Measurements from ENCODE around the gene SFT2D1. TPM values are rescaled to one million over a fixed set of nuclear protein-coding genes. Genes with fewer than 3 reads are reported as not detected.

SFT2D1 gene
- total RNA-seq, 4 donors from 2014 or later = 21.4 to 32.2 (median 26.1) TPM

- 97 to 100% methylated on average over 1 to 4 of the region's 4 CpGs for WGBS, 2 donors (ENCODE audit: low coverage in 1 of 2)
- peaks cover 0 to 4% (median 0%) of the 10 kb centered on the region in 3 donors for H3K4me1 ChIP-seq
- TF ChIP-seq POLR2AphosphoS5 (IDR thresholded peaks at IDR 0.05) (no peak), CTCF (IDR thresholded peaks at IDR 0.05) (no peak), POLR2A (IDR thresholded peaks at IDR 0.05) (no peak), EP300 (IDR thresholded peaks at IDR 0.05) (no peak)
- H3K36me3 ChIP-seq = no peaks in the 10 kb centered on the region
- no peak overlapping the region for H3K4me3 ChIP-seq
- H3K27me3 ChIP-seq = peaks cover 4% of the 10 kb centered on the region
- H3K27ac ChIP-seq = no peak overlapping the region
- no peak for ATAC-seq
- H3K9me3 ChIP-seq = no peaks in the 10 kb centered on the region
Measured at GRCh38 chr6:166354965-166355364, 12.6 kb upstream of the SFT2D1 start.

- H3K4me3 ChIP-seq = no peak overlapping the region
- H3K9me3 ChIP-seq = no peaks in the 10 kb centered on the region
- TF ChIP-seq CTCF (IDR thresholded peaks at IDR 0.05) (no peak), POLR2AphosphoS5 (IDR thresholded peaks at IDR 0.05) (no peak), POLR2A (IDR thresholded peaks at IDR 0.05) (no peak), EP300 (IDR thresholded peaks at IDR 0.05) (no peak)
- H3K27ac ChIP-seq = no peak overlapping the region
- ATAC-seq = no peak
- WGBS, 2 donors (ENCODE audit: low coverage in 1 of 2) = 78 to 82% methylated on average over 3 of the region's 4 CpGs
- H3K36me3 ChIP-seq = no peaks in the 10 kb centered on the region
- peaks cover 0 to 4% (median 0%) of the 10 kb centered on the region in 3 donors for H3K4me1 ChIP-seq
- H3K27me3 ChIP-seq = peaks cover 4% of the 10 kb centered on the region
Measured at GRCh38 chr6:166354143-166354542, 11.8 kb upstream of the SFT2D1 start.

GRCh38 chr6:166353507-166353906, 11.2 kb upstream of the SFT2D1 start:
- Histone ChIP-seq H3K4me1 (peaks cover 0 to 4% (median 0%) of the 10 kb centered on the region in 3 donors), H3K36me3 (no peaks in the 10 kb centered on the region), H3K27me3 (peaks cover 4% of the 10 kb centered on the region), H3K27ac (no peak overlapping the region), H3K9me3 (no peaks in the 10 kb centered on the region), H3K4me3 (no peak overlapping the region)
- TF ChIP-seq POLR2A (IDR thresholded peaks at IDR 0.05) (no peak), POLR2AphosphoS5 (IDR thresholded peaks at IDR 0.05) (no peak), EP300 (IDR thresholded peaks at IDR 0.05) (no peak), CTCF (IDR thresholded peaks at IDR 0.05) (no peak)
- WGBS, 2 donors (ENCODE audit: low coverage in 1 of 2) = 57 to 69% methylated on average over 1 of the region's 1 CpG
- no peak for ATAC-seq

- Histone ChIP-seq H3K9me3 (no peaks in the 10 kb centered on the region), H3K36me3 (no peaks in the 10 kb centered on the region), H3K27ac (no peak overlapping the region), H3K4me1 (peaks cover 0 to 4% (median 0%) of the 10 kb centered on the region in 3 donors), H3K4me3 (no peak overlapping the region), H3K27me3 (peaks cover 4% of the 10 kb centered on the region)
- TF ChIP-seq POLR2AphosphoS5 (IDR thresholded peaks at IDR 0.05) = no peak
- no peak for TF ChIP-seq EP300 (IDR thresholded peaks at IDR 0.05)
- no peak for TF ChIP-seq CTCF (IDR thresholded peaks at IDR 0.05)
- no peak for TF ChIP-seq POLR2A (IDR thresholded peaks at IDR 0.05)
- ATAC-seq = no peak
Measured at GRCh38 chr6:166352923-166353322, 10.6 kb upstream of the SFT2D1 start.

- H3K4me3 ChIP-seq = no peak overlapping the region
- peaks cover 4% of the 10 kb centered on the region for H3K27me3 ChIP-seq
- 25 to 27% methylated on average over 4 of the region's 4 CpGs for WGBS, 2 donors (ENCODE audit: low coverage in 1 of 2)
- no peaks in the 10 kb centered on the region for H3K36me3 ChIP-seq
- ATAC-seq = no peak
- TF ChIP-seq CTCF (IDR thresholded peaks at IDR 0.05) = no peak
- TF ChIP-seq EP300 (IDR thresholded peaks at IDR 0.05) = no peak
- TF ChIP-seq POLR2AphosphoS5 (IDR thresholded peaks at IDR 0.05) = no peak
- no peak for TF ChIP-seq POLR2A (IDR thresholded peaks at IDR 0.05)
- H3K27ac ChIP-seq = no peak overlapping the region
- H3K4me1 ChIP-seq = peaks cover 0 to 4% (median 0%) of the 10 kb centered on the region in 3 donors
- no peaks in the 10 kb centered on the region for H3K9me3 ChIP-seq
Measured at GRCh38 chr6:166351715-166352285, 9.5 kb upstream of the SFT2D1 start.
